SK-N-SH (cell line): ENCODE results near the gene GAB4. TPM values are rescaled to one million over a fixed set of nuclear protein-coding genes. Genes with fewer than 3 reads are reported as not detected.

Experiments
- CTCF ChIA-PET: fragments of 300-600, 350-600 bp; formaldehyde crosslinking; extraction: SDS; loops from one replicate; lab custom pipeline; 2021; lab: Yijun Ruan, JAX
- POLR2A ChIA-PET: fragments of 350-600 bp; sonication (Branson Sonifier 250); formaldehyde crosslinking; extraction: SDS; loops from one replicate; lab custom pipeline; 2020; ENCODE audit warnings: antibody characterized with exemption, inconsistent platforms; lab: Yijun Ruan, JAX
- DNase-seq: peaks from one replicate; pipeline ENCODE4 v3.0.0; 2012
- H2AFZ ChIP-seq: fragments of 200-600 bp; sonication (generic); 2 replicates; pipeline ENCODE4 v1.8.1; 2016; ENCODE audit warnings: antibody characterized with exemption, mild to moderate bottlenecking, low read depth
- H3F3A ChIP-seq: fragments of 200-600 bp; sonication (generic); replicated peaks from 2 replicates; pipeline ENCODE3; 2016; ENCODE audit warnings: antibody characterized with exemption, mild to moderate bottlenecking; ENCODE audit not compliant: insufficient read depth
- H3K27ac ChIP-seq, 2 experiments: fragments of 200-500 bp in 1 of 2; fragments of 200-600 bp in 1 of 2; sonication (Bioruptor generic) in 1 of 2; sonication (generic), shearing (Covaris generic) in 1 of 2; 2 replicates each; pipeline versions ENCODE4 v1.5.1 to v1.6.1; 2014 to 2016; ENCODE audit warnings: low read depth in 2 of 2, inconsistent platforms in 1 of 2, low read length in 1 of 2, mild to moderate bottlenecking in 1 of 2, mixed read lengths in 1 of 2
- H3K27me3 ChIP-seq: fragments of 200-600 bp; sonication (generic), shearing (Covaris generic); 2 replicates; pipeline ENCODE4 v1.6.1; 2016; ENCODE audit warnings: mixed run types; ENCODE audit not compliant: insufficient read depth
- H3K36me3 ChIP-seq, 2 experiments: fragments of 200-500 bp in 1 of 2; fragments of 200-600 bp in 1 of 2; sonication (Bioruptor generic) in 1 of 2; sonication (generic) in 1 of 2; replicated peaks in 1 of 2; 2 replicates each; pipeline versions ENCODE3 to v1.5.1; 2014 to 2016; ENCODE audit warnings: low read length in 1 of 2, mild to moderate bottlenecking in 1 of 2; ENCODE audit not compliant: insufficient read depth in 2 of 2, control insufficient read depth in 1 of 2
- H3K4me1 ChIP-seq, 2 experiments: fragments of 200-500 bp in 1 of 2; fragments of 200-600 bp in 1 of 2; sonication (Bioruptor generic) in 1 of 2; sonication (generic), shearing (Covaris generic) in 1 of 2; 2 replicates each; pipeline versions ENCODE4 v1.5.1 to v1.6.1; 2014 to 2016; ENCODE audit warnings: low read depth in 1 of 2, low read length in 1 of 2, mixed run types in 1 of 2; ENCODE audit not compliant: insufficient read depth in 2 of 2, control insufficient read depth in 1 of 2
- H3K4me2 ChIP-seq: fragments of 200-600 bp; sonication (generic), shearing (Covaris generic); 2 replicates; pipeline ENCODE4 v1.6.1; 2017; ENCODE audit warnings: mixed run types
- H3K4me3 ChIP-seq, 2 experiments: fragments of 200-500 bp in 1 of 2; fragments of 200-600 bp in 1 of 2; sonication (Bioruptor generic) in 1 of 2; sonication (generic), shearing (Covaris generic) in 1 of 2; 2 replicates each; pipeline versions ENCODE4 v1.5.1 to v1.8.1; 2014 to 2016; ENCODE audit warnings: low read depth in 2 of 2, inconsistent platforms in 1 of 2, low read length in 1 of 2, mild to moderate bottlenecking in 1 of 2, mixed read lengths in 1 of 2, moderate library complexity in 1 of 2
- H3K79me2 ChIP-seq: fragments of 200-600 bp; sonication (generic); 2 replicates; pipeline ENCODE4 v1.8.1; 2017; ENCODE audit warnings: mild to moderate bottlenecking; ENCODE audit not compliant: insufficient read depth
- H3K9ac ChIP-seq: fragments of 200-600 bp; sonication (generic); 2 replicates; pipeline ENCODE4 v1.6.1; 2017; ENCODE audit warnings: mixed run types
- H3K9me2 ChIP-seq: fragments of 200-600 bp; sonication (generic); 2 replicates; pipeline ENCODE4 v1.6.1; 2017; ENCODE audit warnings: mixed run types
- H3K9me3 ChIP-seq: fragments of 200-600 bp; sonication (generic); 2 replicates; pipeline ENCODE4 v1.6.1; 2017; ENCODE audit warnings: mixed run types, mild to moderate bottlenecking, moderate library complexity
- H4K20me1 ChIP-seq: fragments of 200-600 bp; sonication (generic); 2 replicates; pipeline ENCODE4 v1.6.1; 2017; ENCODE audit warnings: mild to moderate bottlenecking, mixed run types; ENCODE audit not compliant: insufficient read depth
- CHD2 ChIP-seq: fragments of 150-350 bp; IDR thresholded peaks from 2 replicates; pipeline ENCODE4 v1.6.1; 2018; ENCODE audit warnings: low read length; ENCODE audit not compliant: partially characterized antibody
- ELF1 ChIP-seq: IDR thresholded peaks from 2 replicates; pipeline ENCODE4 v1.4.0; 2012
- EZH2phosphoT487 ChIP-seq: fragments of 200-600 bp; sonication (generic); IDR thresholded peaks from 2 replicates; pipeline ENCODE4 v1.6.1; 2017; ENCODE audit warnings: low read depth, mixed run types, mild to moderate bottlenecking, antibody characterized with exemption, moderate library complexity, borderline replicate concordance
- FOXM1 ChIP-seq: IDR thresholded peaks from 2 replicates; pipeline ENCODE4 v1.4.0; 2012; ENCODE audit warnings: low read depth, mild to moderate bottlenecking
- GATA2 ChIP-seq: sonication (generic); formaldehyde crosslinking; IDR thresholded peaks from 2 replicates; pipeline ENCODE4 v1.5.0; 2020; ENCODE audit warnings: mild to moderate bottlenecking, missing genetic modification reagents
- MXI1 ChIP-seq: IDR thresholded peaks from 2 replicates; pipeline ENCODE4 v1.6.1; 2012; ENCODE audit warnings: mild to moderate bottlenecking, low read depth, low read length, improper control_type of control experiment
- NFIC ChIP-seq: IDR thresholded peaks from 2 replicates; pipeline ENCODE4 v1.4.0; 2012; ENCODE audit warnings: borderline replicate concordance
- NRF1 ChIP-seq: IDR thresholded peaks from 2 replicates; pipeline ENCODE4 v1.6.1; 2012; ENCODE audit warnings: low read depth, mild to moderate bottlenecking, low read length
- RCOR1 ChIP-seq: fragments of 150-350 bp; IDR thresholded peaks from 2 replicates; pipeline ENCODE4 v1.6.1; 2017; ENCODE audit warnings: antibody characterized with exemption, low read length
- RFX5 ChIP-seq: IDR thresholded peaks from 2 replicates; pipeline ENCODE4 v1.6.1; 2012; ENCODE audit warnings: mild to moderate bottlenecking, improper control_type of control experiment, low read length
- RXRA ChIP-seq: IDR thresholded peaks from 2 replicates; pipeline ENCODE4 v1.4.0; 2012; ENCODE audit warnings: low read depth, mild to moderate bottlenecking, borderline replicate concordance
- TAF1 ChIP-seq: IDR thresholded peaks from 2 replicates; pipeline ENCODE4 v1.6.1; 2012; ENCODE audit warnings: low read depth, mild to moderate bottlenecking, low read length, moderate library complexity, borderline replicate concordance
- TCF12 ChIP-seq: IDR thresholded peaks from 2 replicates; pipeline ENCODE4 v1.4.0; 2012
- YY1 ChIP-seq: IDR thresholded peaks from 2 replicates; pipeline ENCODE4 v1.4.0; 2012; ENCODE audit warnings: low read depth, mild to moderate bottlenecking
- WGBS: methylation state at CpG from one replicate; pipeline ENCODE4 v1.1.6; 2017; ENCODE audit warnings: low lambda C conversion rate; 5-methylcytosine and 5-hydroxymethylcytosine counted together
- polyA plus RNA-seq, 3 experiments: library from polyadenylated mRNA; depleted of rRNA; stranded (reverse); fragments of >200 nt; gene quantifications; 2 replicates each; pipeline ENCODE4 v1.2.3, GENCODE V29; 2012
- TF ChIP-seq, protein P1 (sequence below): IDR thresholded peaks from 2 replicates; pipeline ENCODE4 v1.4.0; 2012; ENCODE audit warnings: low read depth, borderline replicate concordance
- TF ChIP-seq, protein P2 (sequence below): IDR thresholded peaks from 2 replicates; pipeline ENCODE4 v1.4.0; 2012; ENCODE audit warnings: low read depth
- TF ChIP-seq, protein P3 (sequence below): fragments of 150-350 bp; IDR thresholded peaks from 2 replicates; pipeline ENCODE4 v1.6.1; 2016; ENCODE audit warnings: mild to moderate bottlenecking, low read depth, low read length
- TF ChIP-seq, protein P4 (sequence below): IDR thresholded peaks from 2 replicates; pipeline ENCODE4 v1.6.1; 2012; ENCODE audit warnings: mild to moderate bottlenecking, low read depth, low read length, moderate library complexity
- TF ChIP-seq, protein P5 (sequence below): fragments of 200-600 bp; sonication (generic); IDR thresholded peaks from 2 replicates; pipeline ENCODE4 v1.6.1; 2017; ENCODE audit warnings: antibody characterized with exemption, mild to moderate bottlenecking, moderate library complexity
- TF ChIP-seq, protein P6 (sequence below): IDR thresholded peaks from 2 replicates; pipeline ENCODE4; 2012

The GAB4 gene
- polyA plus RNA-seq, 1 of the 3 experiments (the other 2 are of a cell fraction): not detected

DNA sequence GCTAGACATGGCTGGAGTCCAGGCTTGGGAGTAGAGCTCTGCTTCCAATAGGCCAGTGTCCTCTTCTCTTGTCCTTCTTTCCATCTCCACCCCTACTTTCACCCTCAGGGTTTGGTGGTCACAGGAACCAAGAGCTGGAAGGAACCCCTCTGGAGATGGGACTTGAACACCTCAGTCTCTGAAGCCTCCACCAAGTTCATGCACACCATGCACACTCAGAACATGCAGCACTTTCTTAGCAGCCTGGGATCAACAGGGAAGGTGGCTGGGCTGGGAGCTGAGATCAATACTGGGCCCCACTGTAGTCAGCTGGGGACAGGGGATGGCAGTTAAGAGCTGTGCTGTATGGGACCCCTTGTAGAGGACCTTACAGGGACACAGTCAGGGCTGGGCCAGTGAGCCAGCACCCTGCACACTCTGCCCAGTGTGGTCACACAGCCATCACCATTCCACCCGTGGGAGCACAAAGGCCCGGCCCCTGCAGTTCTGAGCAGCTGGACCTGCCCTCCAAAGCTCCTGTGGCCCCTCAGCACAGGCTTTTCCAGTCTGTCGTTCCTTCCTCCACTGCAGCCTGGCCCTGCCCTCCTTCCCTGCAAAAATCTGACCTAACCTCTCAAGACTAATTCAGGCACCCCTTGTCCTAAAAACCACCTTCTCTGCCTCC lies 47.7 kb downstream of the GAB4 start:
- ChIA-PET CTCF (no interaction called here), POLR2A (no interaction called here)
- Histone ChIP-seq H3K9ac (no peak overlapping the region), H3K9me2 (no peaks in the 10 kb centered on the region), H3K27ac (no peak overlapping the region), H3K4me2 (no peak overlapping the region), H3K36me3 (no peaks in the 10 kb centered on the region), H4K20me1 (no peaks in the 10 kb centered on the region), H2AFZ (no peak overlapping the region), H3K4me1 (no peaks in the 10 kb centered on the region), H3F3A (no peaks in the 10 kb centered on the region), H3K79me2 (no peaks in the 10 kb centered on the region), H3K4me3 (no peak overlapping the region), H3K9me3 (no peaks in the 10 kb centered on the region), H3K27me3 (no peaks in the 10 kb centered on the region; the same call in 1 of the 2 replicates)
- no peak for DNase-seq
- 7% methylated on average over 2 of the region's 3 CpGs for WGBS
- TF ChIP-seq, protein P1, sequence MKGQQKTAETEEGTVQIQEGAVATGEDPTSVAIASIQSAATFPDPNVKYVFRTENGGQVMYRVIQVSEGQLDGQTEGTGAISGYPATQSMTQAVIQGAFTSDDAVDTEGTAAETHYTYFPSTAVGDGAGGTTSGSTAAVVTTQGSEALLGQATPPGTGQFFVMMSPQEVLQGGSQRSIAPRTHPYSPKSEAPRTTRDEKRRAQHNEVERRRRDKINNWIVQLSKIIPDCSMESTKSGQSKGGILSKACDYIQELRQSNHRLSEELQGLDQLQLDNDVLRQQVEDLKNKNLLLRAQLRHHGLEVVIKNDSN: no peak
- TF ChIP-seq, protein P2, sequence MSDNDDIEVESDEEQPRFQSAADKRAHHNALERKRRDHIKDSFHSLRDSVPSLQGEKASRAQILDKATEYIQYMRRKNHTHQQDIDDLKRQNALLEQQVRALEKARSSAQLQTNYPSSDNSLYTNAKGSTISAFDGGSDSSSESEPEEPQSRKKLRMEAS: no peak
- no peak for TF ChIP-seq RFX5
- no peak for TF ChIP-seq EZH2phosphoT487
- TF ChIP-seq, protein P3, sequence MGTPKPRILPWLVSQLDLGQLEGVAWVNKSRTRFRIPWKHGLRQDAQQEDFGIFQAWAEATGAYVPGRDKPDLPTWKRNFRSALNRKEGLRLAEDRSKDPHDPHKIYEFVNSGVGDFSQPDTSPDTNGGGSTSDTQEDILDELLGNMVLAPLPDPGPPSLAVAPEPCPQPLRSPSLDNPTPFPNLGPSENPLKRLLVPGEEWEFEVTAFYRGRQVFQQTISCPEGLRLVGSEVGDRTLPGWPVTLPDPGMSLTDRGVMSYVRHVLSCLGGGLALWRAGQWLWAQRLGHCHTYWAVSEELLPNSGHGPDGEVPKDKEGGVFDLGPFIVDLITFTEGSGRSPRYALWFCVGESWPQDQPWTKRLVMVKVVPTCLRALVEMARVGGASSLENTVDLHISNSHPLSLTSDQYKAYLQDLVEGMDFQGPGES: no peak
- no peak for TF ChIP-seq FOXM1
- TF ChIP-seq NFIC: no peak
- no peak for TF ChIP-seq YY1
- TF ChIP-seq TAF1: no peak
- TF ChIP-seq, protein P4, sequence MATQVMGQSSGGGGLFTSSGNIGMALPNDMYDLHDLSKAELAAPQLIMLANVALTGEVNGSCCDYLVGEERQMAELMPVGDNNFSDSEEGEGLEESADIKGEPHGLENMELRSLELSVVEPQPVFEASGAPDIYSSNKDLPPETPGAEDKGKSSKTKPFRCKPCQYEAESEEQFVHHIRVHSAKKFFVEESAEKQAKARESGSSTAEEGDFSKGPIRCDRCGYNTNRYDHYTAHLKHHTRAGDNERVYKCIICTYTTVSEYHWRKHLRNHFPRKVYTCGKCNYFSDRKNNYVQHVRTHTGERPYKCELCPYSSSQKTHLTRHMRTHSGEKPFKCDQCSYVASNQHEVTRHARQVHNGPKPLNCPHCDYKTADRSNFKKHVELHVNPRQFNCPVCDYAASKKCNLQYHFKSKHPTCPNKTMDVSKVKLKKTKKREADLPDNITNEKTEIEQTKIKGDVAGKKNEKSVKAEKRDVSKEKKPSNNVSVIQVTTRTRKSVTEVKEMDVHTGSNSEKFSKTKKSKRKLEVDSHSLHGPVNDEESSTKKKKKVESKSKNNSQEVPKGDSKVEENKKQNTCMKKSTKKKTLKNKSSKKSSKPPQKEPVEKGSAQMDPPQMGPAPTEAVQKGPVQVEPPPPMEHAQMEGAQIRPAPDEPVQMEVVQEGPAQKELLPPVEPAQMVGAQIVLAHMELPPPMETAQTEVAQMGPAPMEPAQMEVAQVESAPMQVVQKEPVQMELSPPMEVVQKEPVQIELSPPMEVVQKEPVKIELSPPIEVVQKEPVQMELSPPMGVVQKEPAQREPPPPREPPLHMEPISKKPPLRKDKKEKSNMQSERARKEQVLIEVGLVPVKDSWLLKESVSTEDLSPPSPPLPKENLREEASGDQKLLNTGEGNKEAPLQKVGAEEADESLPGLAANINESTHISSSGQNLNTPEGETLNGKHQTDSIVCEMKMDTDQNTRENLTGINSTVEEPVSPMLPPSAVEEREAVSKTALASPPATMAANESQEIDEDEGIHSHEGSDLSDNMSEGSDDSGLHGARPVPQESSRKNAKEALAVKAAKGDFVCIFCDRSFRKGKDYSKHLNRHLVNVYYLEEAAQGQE: no peak
- TF ChIP-seq RCOR1: no peak
- TF ChIP-seq, protein P5, sequence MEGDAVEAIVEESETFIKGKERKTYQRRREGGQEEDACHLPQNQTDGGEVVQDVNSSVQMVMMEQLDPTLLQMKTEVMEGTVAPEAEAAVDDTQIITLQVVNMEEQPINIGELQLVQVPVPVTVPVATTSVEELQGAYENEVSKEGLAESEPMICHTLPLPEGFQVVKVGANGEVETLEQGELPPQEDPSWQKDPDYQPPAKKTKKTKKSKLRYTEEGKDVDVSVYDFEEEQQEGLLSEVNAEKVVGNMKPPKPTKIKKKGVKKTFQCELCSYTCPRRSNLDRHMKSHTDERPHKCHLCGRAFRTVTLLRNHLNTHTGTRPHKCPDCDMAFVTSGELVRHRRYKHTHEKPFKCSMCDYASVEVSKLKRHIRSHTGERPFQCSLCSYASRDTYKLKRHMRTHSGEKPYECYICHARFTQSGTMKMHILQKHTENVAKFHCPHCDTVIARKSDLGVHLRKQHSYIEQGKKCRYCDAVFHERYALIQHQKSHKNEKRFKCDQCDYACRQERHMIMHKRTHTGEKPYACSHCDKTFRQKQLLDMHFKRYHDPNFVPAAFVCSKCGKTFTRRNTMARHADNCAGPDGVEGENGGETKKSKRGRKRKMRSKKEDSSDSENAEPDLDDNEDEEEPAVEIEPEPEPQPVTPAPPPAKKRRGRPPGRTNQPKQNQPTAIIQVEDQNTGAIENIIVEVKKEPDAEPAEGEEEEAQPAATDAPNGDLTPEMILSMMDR: no peak
- TF ChIP-seq, protein P6, sequence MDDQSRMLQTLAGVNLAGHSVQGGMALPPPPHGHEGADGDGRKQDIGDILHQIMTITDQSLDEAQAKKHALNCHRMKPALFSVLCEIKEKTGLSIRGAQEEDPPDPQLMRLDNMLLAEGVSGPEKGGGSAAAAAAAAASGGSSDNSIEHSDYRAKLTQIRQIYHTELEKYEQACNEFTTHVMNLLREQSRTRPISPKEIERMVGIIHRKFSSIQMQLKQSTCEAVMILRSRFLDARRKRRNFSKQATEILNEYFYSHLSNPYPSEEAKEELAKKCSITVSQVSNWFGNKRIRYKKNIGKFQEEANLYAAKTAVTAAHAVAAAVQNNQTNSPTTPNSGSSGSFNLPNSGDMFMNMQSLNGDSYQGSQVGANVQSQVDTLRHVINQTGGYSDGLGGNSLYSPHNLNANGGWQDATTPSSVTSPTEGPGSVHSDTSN: no peak
- no peak for TF ChIP-seq CHD2
- TF ChIP-seq NRF1: no peak
- no peak for TF ChIP-seq ELF1
- TF ChIP-seq GATA2: no peak
- no peak for TF ChIP-seq RXRA
- TF ChIP-seq MXI1: no peak
- TF ChIP-seq TCF12: no peak
